Erythroblast (primary cell): ENCODE results near the gene SMC1B.

ENCODE experiments used
- GATA1 ChIP-seq: IDR thresholded peaks from 2 replicates; pipeline ENCODE4 v1.6.1; 2011; ENCODE audit warnings: low read depth, mild to moderate bottlenecking, control low read depth, low read length, moderate library complexity
- POLR2A ChIP-seq: IDR thresholded peaks from 2 replicates; pipeline ENCODE4 v1.6.1; 2011; ENCODE audit warnings: mild to moderate bottlenecking, low read length

- TF ChIP-seq POLR2A, result no peak
- no peak for TF ChIP-seq GATA1
Observed at GRCh38 chr22:45306139-45306538, 107.3 kb downstream of the SMC1B start.
